Measurements from ENCODE around the gene KRI1. TPM values are rescaled to one million over a fixed set of nuclear protein-coding genes. Genes with fewer than 3 reads are reported as not detected.

The KRI1 gene
- polyA plus RNA-seq, 1 of the 3 experiments (the other 2 are of a cell fraction): 26.7 TPM

DNA sequence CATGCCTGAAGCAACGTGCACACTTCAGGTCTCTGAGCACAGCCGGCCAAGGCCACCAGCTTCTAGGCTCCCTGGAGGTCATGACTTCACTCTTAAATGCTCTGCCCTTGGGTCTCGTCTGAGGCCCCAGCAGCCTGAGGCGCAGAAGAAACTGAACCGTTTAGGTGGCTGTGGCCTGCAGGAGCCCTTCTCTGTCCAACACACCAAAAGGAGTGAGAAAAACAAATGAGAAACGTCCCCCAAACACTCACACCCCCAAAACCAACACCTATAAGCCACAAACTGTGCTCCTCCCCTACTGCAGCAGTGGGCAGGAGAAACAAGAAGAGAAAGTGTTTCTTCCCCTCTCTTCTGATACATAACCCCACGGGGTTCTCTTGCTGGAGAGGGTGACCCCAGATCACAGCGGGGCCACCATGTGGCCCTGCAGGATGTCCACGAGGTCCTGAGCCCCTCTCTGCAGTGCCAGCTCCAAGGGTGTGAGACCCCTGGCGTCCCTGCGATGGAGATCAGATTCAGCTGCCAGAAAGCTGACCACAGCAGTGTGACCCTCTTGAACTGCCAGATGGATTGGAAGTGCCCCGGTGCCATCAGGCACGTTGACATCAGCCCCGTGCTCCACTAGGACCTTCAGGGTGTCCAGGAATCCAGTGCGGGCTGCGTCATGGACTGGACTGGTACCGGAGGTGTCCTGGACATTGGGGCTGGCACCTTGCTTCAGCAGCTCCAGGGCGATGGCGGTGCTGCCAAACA lies 1.0 kb upstream of the KRI1 start:
- TF ChIP-seq, protein P1, sequence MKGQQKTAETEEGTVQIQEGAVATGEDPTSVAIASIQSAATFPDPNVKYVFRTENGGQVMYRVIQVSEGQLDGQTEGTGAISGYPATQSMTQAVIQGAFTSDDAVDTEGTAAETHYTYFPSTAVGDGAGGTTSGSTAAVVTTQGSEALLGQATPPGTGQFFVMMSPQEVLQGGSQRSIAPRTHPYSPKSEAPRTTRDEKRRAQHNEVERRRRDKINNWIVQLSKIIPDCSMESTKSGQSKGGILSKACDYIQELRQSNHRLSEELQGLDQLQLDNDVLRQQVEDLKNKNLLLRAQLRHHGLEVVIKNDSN (IDR thresholded peaks at IDR 0.05; ENCODE audit: borderline replicate concordance, low read depth): no peak
- TF ChIP-seq, protein P2, sequence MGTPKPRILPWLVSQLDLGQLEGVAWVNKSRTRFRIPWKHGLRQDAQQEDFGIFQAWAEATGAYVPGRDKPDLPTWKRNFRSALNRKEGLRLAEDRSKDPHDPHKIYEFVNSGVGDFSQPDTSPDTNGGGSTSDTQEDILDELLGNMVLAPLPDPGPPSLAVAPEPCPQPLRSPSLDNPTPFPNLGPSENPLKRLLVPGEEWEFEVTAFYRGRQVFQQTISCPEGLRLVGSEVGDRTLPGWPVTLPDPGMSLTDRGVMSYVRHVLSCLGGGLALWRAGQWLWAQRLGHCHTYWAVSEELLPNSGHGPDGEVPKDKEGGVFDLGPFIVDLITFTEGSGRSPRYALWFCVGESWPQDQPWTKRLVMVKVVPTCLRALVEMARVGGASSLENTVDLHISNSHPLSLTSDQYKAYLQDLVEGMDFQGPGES (IDR thresholded peaks at IDR 0.05; ENCODE audit: low read depth, low read length): no peak
- no peak for TF ChIP-seq FOXJ3 (CRISPR knock-in tag; IDR thresholded peaks at IDR 0.05)
- TF ChIP-seq TEAD4 (IDR thresholded peaks at IDR 0.05; ENCODE audit: borderline replicate concordance, insufficient read depth): no peak
- TF ChIP-seq, protein P3, sequence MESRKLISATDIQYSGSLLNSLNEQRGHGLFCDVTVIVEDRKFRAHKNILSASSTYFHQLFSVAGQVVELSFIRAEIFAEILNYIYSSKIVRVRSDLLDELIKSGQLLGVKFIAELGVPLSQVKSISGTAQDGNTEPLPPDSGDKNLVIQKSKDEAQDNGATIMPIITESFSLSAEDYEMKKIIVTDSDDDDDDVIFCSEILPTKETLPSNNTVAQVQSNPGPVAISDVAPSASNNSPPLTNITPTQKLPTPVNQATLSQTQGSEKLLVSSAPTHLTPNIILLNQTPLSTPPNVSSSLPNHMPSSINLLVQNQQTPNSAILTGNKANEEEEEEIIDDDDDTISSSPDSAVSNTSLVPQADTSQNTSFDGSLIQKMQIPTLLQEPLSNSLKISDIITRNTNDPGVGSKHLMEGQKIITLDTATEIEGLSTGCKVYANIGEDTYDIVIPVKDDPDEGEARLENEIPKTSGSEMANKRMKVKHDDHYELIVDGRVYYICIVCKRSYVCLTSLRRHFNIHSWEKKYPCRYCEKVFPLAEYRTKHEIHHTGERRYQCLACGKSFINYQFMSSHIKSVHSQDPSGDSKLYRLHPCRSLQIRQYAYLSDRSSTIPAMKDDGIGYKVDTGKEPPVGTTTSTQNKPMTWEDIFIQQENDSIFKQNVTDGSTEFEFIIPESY (IDR thresholded peaks at IDR 0.05; ENCODE audit: borderline replicate concordance, low read depth): no peak
- TF ChIP-seq GATA2 (CRISPR knock-in tag; IDR thresholded peaks at IDR 0.05): no peak
- Histone ChIP-seq H3K4me3 (ENCODE audit: low read depth in 2 of 2, low read length in 1 of 2) (peak overlapping the region; percentile 72 to 77; a peak in 3 of 4 replicates), H3K36me3 (replicated peaks in 1 of 2; ENCODE audit: control insufficient read depth in 1 of 2, insufficient read depth in 2 of 2, low read length in 1 of 2) (no peaks in the 10 kb centered on the region), H3K9ac (peak overlapping the region; percentile 56; the same call in 1 of the 2 replicates), H3K27me3 (ENCODE audit: insufficient read depth) (no peaks in the 10 kb centered on the region), H3K9me3 (no peaks in the 10 kb centered on the region), H3K4me1 (ENCODE audit: control insufficient read depth in 1 of 2, insufficient read depth in 2 of 2, low read depth in 1 of 2, low read length in 1 of 2) (peaks cover 8 to 30% of the 10 kb centered on the region in 2 experiments; a peak in 3 of 4 replicates), H3K9me2 (no peaks in the 10 kb centered on the region), H2AFZ (ENCODE audit: low read depth) (peak overlapping the region; percentile 70), H3K4me2 (peak overlapping the region; percentile 94), H3K79me2 (ENCODE audit: insufficient read depth) (peaks cover 37% of the 10 kb centered on the region), H4K20me1 (ENCODE audit: insufficient read depth) (no peaks in the 10 kb centered on the region), H3F3A (replicated peaks; ENCODE audit: insufficient read depth) (peaks cover 13% of the 10 kb centered on the region), H3K27ac (ENCODE audit: low read depth in 2 of 2, low read length in 1 of 2) (peak overlapping the region; percentile 43 to 70; a peak in 3 of 4 replicates)
- 82% methylated on average over 11 of the region's 19 CpGs for WGBS (ENCODE audit: low lambda C conversion rate)
- ChIA-PET CTCF (interaction anchor here (0.7 to 6.4 kb wide), 10 partner anchors 14 to 150 kb away, joined by 3 to 42 read pairs (median 6); no protein-coding TSS in a partner anchor), POLR2A (interaction anchor here (0.8 kb wide), 1 partner anchor 24 kb away, joined by 3 read pairs; no protein-coding TSS in a partner anchor)
- no peak for DNase-seq

DNA sequence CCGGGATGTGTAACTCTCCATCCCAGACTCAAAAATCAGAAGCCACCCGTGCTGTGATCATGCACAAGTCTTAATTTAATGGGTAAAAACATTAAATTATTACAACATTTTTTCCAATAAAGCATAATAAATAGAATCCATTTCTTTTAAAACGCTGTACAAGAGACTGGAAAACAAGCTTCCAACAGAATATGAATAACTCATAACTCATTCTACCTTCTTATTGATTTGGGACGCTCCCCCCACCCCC lies 523 bp upstream of the KRI1 start:
- POLR2A ChIA-PET: interaction anchor here (0.7 to 0.8 kb wide), 2 partner anchors 13 to 23 kb away, joined by 3 read pairs; no protein-coding TSS in a partner anchor
- H3K36me3 ChIP-seq (replicated peaks in 1 of 2; ENCODE audit: control insufficient read depth in 1 of 2, insufficient read depth in 2 of 2, low read length in 1 of 2): no peaks in the 10 kb centered on the region
- peaks cover 37% of the 10 kb centered on the region for H3K79me2 ChIP-seq (ENCODE audit: insufficient read depth)
- H3F3A ChIP-seq (replicated peaks; ENCODE audit: insufficient read depth): peaks cover 13% of the 10 kb centered on the region
- H3K9me3 ChIP-seq: no peaks in the 10 kb centered on the region
- WGBS (ENCODE audit: low lambda C conversion rate): 21% methylated on average over 4 of the region's 4 CpGs
- peak overlapping the region; percentile 72 to 77 for H3K4me3 ChIP-seq (ENCODE audit: low read depth in 2 of 2, low read length in 1 of 2)
- DNase-seq: no peak
- CTCF ChIA-PET: interaction anchor here (0.7 to 2.6 kb wide), 7 partner anchors 15 to 133 kb away, joined by 3 to 10 read pairs (median 6); no protein-coding TSS in a partner anchor
- H3K9ac ChIP-seq: peak overlapping the region; percentile 56; the same call in 1 of the 2 replicates
- H3K27ac ChIP-seq (ENCODE audit: low read depth in 2 of 2, low read length in 1 of 2): peak overlapping the region; percentile 43 to 70; a peak in 3 of 4 replicates
- H3K9me2 ChIP-seq: no peaks in the 10 kb centered on the region
- H3K27me3 ChIP-seq (ENCODE audit: insufficient read depth): no peaks in the 10 kb centered on the region
- no peaks in the 10 kb centered on the region for H4K20me1 ChIP-seq (ENCODE audit: insufficient read depth)
- peaks cover 8 to 30% of the 10 kb centered on the region in 2 experiments; a peak in 3 of 4 replicates for H3K4me1 ChIP-seq (ENCODE audit: control insufficient read depth in 1 of 2, insufficient read depth in 2 of 2, low read depth in 1 of 2, low read length in 1 of 2)
- peak overlapping the region; percentile 70; the same call in 1 of the 2 replicates for H2AFZ ChIP-seq (ENCODE audit: low read depth)
- H3K4me2 ChIP-seq: peak overlapping the region; percentile 94
- no peak for TF ChIP-seq YY1 (IDR thresholded peaks at IDR 0.05; ENCODE audit: low read depth)
- TF ChIP-seq RXRA (IDR thresholded peaks at IDR 0.05; ENCODE audit: borderline replicate concordance, low read depth): no peak
- no peak for TF ChIP-seq TEAD4 (IDR thresholded peaks at IDR 0.05; ENCODE audit: borderline replicate concordance, insufficient read depth)
- no peak for TF ChIP-seq FOSL2 (IDR thresholded peaks at IDR 0.05; ENCODE audit: borderline replicate concordance, low read depth)
- TF ChIP-seq MXI1 (IDR thresholded peaks at IDR 0.05; ENCODE audit: low read depth, low read length): no peak
- TF ChIP-seq, protein P1 (IDR thresholded peaks at IDR 0.05; ENCODE audit: borderline replicate concordance, low read depth): no peak
- TF ChIP-seq POLR2AphosphoS5 (IDR thresholded peaks at IDR 0.05; ENCODE audit: low read depth, low read length): no peak
- no peak for TF ChIP-seq JUND (IDR thresholded peaks at IDR 0.05)
- no peak for TF ChIP-seq CHD2 (IDR thresholded peaks at IDR 0.05; ENCODE audit: low read length, partially characterized antibody)
- TF ChIP-seq, protein P4, sequence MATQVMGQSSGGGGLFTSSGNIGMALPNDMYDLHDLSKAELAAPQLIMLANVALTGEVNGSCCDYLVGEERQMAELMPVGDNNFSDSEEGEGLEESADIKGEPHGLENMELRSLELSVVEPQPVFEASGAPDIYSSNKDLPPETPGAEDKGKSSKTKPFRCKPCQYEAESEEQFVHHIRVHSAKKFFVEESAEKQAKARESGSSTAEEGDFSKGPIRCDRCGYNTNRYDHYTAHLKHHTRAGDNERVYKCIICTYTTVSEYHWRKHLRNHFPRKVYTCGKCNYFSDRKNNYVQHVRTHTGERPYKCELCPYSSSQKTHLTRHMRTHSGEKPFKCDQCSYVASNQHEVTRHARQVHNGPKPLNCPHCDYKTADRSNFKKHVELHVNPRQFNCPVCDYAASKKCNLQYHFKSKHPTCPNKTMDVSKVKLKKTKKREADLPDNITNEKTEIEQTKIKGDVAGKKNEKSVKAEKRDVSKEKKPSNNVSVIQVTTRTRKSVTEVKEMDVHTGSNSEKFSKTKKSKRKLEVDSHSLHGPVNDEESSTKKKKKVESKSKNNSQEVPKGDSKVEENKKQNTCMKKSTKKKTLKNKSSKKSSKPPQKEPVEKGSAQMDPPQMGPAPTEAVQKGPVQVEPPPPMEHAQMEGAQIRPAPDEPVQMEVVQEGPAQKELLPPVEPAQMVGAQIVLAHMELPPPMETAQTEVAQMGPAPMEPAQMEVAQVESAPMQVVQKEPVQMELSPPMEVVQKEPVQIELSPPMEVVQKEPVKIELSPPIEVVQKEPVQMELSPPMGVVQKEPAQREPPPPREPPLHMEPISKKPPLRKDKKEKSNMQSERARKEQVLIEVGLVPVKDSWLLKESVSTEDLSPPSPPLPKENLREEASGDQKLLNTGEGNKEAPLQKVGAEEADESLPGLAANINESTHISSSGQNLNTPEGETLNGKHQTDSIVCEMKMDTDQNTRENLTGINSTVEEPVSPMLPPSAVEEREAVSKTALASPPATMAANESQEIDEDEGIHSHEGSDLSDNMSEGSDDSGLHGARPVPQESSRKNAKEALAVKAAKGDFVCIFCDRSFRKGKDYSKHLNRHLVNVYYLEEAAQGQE (IDR thresholded peaks at IDR 0.05; ENCODE audit: low read depth, low read length): no peak
- no peak for TF ChIP-seq NFIC (IDR thresholded peaks at IDR 0.05; ENCODE audit: borderline replicate concordance)
- TF ChIP-seq EZH2phosphoT487 (IDR thresholded peaks at IDR 0.05; ENCODE audit: borderline replicate concordance, low read depth): no peak
- no peak for TF ChIP-seq MEF2A (IDR thresholded peaks at IDR 0.05; ENCODE audit: borderline replicate concordance, low read depth)

Data from SK-N-SH (cell line).